ENCODE measurements around the gene SERP2. TPM values are rescaled to one million over a fixed set of nuclear protein-coding genes. Genes with fewer than 3 reads are reported as not detected.
A peak's percentile ranks its signal among the peaks of the same experiment; 100 is the strongest.

Gene SERP2
- total and polyA plus RNA-seq, 9 of the 15 experiments (the other 6 are each of a cell fraction or from before 2014, with no cell fraction given): 0.13 TPM; not detected in 8

DNA sequence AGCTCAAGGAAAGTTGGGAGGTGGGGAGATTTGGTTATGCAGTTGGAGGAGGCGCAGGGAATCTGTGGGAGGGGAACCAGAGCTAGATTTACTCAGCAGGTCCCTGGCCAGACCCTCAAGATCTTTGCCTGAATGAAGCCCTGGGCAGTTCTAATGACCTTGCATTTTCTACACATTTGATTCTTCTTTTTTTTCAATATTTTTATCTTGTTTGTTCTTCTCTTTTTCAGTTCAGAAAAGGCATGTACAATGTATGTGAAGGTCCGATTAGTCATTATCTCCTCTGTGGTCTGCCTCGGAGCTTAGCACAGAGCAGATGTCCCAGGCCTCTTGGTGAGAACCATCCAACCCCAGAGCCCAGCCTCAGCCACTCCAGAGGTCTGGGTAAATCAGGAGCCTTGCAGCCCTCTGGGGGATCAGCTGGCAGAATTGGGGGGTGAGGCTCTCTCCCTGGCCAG, 24.2 kb downstream of the SERP2 start (continued):
- TF ChIP-seq, protein P1, sequence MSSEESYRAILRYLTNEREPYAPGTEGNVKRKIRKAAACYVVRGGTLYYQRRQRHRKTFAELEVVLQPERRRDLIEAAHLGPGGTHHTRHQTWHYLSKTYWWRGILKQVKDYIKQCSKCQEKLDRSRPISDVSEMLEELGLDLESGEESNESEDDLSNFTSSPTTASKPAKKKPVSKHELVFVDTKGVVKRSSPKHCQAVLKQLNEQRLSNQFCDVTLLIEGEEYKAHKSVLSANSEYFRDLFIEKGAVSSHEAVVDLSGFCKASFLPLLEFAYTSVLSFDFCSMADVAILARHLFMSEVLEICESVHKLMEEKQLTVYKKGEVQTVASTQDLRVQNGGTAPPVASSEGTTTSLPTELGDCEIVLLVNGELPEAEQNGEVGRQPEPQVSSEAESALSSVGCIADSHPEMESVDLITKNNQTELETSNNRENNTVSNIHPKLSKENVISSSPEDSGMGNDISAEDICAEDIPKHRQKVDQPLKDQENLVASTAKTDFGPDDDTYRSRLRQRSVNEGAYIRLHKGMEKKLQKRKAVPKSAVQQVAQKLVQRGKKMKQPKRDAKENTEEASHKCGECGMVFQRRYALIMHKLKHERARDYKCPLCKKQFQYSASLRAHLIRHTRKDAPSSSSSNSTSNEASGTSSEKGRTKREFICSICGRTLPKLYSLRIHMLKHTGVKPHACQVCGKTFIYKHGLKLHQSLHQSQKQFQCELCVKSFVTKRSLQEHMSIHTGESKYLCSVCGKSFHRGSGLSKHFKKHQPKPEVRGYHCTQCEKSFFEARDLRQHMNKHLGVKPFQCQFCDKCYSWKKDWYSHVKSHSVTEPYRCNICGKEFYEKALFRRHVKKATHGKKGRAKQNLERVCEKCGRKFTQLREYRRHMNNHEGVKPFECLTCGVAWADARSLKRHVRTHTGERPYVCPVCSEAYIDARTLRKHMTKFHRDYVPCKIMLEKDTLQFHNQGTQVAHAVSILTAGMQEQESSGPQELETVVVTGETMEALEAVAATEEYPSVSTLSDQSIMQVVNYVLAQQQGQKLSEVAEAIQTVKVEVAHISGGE (CRISPR knock-in tag; IDR thresholded peaks at IDR 0.05): peak in 1 of 3 experiments; percentile 70; a peak in 1 of 6 replicates
- peak; percentile 81 to 82 for TF ChIP-seq FOXA3 (CRISPR knock-in tag; conservative IDR thresholded peaks at IDR 0.05 in 1 of 2, IDR thresholded peaks at IDR 0.05 in 1 of 2)
- TF ChIP-seq ZNF24 (IDR thresholded peaks at IDR 0.05): no peak
- no peak for TF ChIP-seq RHOXF2B (CRISPR knock-in tag; conservative IDR thresholded peaks at IDR 0.05)
- TF ChIP-seq CTBP1 (IDR thresholded peaks at IDR 0.05; ENCODE audit: borderline replicate concordance): no peak
- TF ChIP-seq NR3C1 (CRISPR knock-in tag; IDR thresholded peaks at IDR 0.05): no peak
- TF ChIP-seq NBN (IDR thresholded peaks at IDR 0.05; ENCODE audit: low read depth): 0 out of 2 replicates have a peak, but pooled peaks have one; percentile 66
- TF ChIP-seq, protein P2, sequence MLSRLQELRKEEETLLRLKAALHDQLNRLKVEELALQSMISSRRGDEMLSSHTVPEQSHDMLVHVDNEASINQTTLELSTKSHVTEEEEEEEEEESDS (CRISPR knock-in tag; IDR thresholded peaks at IDR 0.05): no peak
- TF ChIP-seq ZNF785 (CRISPR knock-in tag; IDR thresholded peaks at IDR 0.05): no peak
- TF ChIP-seq, protein P3, sequence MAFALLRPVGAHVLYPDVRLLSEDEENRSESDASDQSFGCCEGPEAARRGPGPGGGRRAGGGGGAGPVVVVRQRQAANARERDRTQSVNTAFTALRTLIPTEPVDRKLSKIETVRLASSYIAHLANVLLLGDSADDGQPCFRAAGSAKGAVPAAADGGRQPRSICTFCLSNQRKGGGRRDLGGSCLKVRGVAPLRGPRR (CRISPR knock-in tag; IDR thresholded peaks at IDR 0.05): no peak
- TF ChIP-seq CSDE1 (IDR thresholded peaks at IDR 0.05): no peak
- no peak for TF ChIP-seq NELFE (IDR thresholded peaks at IDR 0.05; ENCODE audit: insufficient read depth, insufficient read length)
- peak; percentile 93 for TF ChIP-seq ZNF316 (IDR thresholded peaks at IDR 0.05)
- TF ChIP-seq NFYB (IDR thresholded peaks at IDR 0.05; ENCODE audit: extremely low read depth, insufficient read length): no peak
- TF ChIP-seq RFX1 (IDR thresholded peaks at IDR 0.05): no peak
- TF ChIP-seq, protein P4, sequence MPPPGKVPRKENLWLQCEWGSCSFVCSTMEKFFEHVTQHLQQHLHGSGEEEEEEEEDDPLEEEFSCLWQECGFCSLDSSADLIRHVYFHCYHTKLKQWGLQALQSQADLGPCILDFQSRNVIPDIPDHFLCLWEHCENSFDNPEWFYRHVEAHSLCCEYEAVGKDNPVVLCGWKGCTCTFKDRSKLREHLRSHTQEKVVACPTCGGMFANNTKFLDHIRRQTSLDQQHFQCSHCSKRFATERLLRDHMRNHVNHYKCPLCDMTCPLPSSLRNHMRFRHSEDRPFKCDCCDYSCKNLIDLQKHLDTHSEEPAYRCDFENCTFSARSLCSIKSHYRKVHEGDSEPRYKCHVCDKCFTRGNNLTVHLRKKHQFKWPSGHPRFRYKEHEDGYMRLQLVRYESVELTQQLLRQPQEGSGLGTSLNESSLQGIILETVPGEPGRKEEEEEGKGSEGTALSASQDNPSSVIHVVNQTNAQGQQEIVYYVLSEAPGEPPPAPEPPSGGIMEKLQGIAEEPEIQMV (tag; conservative IDR thresholded peaks at IDR 0.05; ENCODE audit: low read depth): no peak
- TF ChIP-seq ZEB2 (IDR thresholded peaks at IDR 0.05): peak; percentile 84
- TF ChIP-seq, protein P5, sequence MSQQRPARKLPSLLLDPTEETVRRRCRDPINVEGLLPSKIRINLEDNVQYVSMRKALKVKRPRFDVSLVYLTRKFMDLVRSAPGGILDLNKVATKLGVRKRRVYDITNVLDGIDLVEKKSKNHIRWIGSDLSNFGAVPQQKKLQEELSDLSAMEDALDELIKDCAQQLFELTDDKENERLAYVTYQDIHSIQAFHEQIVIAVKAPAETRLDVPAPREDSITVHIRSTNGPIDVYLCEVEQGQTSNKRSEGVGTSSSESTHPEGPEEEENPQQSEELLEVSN (IDR thresholded peaks at IDR 0.05; ENCODE audit: borderline replicate concordance in 1 of 2, extremely low read depth in 1 of 2, insufficient read depth in 1 of 2, insufficient read length in 1 of 2, low read depth in 1 of 2, low read length in 1 of 2, poor library complexity in 1 of 2, severe bottlenecking in 1 of 2): no peak
- no peak for TF ChIP-seq PURB (CRISPR knock-in tag; IDR thresholded peaks at IDR 0.05; ENCODE audit: low read depth)
- TF ChIP-seq SMAD2 (IDR thresholded peaks at IDR 0.05; ENCODE audit: low read depth, low read length): no peak
- TF ChIP-seq MTA2 (IDR thresholded peaks at IDR 0.05; ENCODE audit: low read depth): peak; percentile 96
- TF ChIP-seq, protein P6, sequence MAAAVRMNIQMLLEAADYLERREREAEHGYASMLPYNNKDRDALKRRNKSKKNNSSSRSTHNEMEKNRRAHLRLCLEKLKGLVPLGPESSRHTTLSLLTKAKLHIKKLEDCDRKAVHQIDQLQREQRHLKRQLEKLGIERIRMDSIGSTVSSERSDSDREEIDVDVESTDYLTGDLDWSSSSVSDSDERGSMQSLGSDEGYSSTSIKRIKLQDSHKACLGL (CRISPR knock-in tag; IDR thresholded peaks at IDR 0.05; ENCODE audit: borderline replicate concordance, poor library complexity, severe bottlenecking): no peak

All from K562 (cell line).